Fibroblast of skin of abdomen (primary cell): Measurements from ENCODE around the gene RNF10.
"Not testable (repeated sequence)": the region's sequence is repeated elsewhere in the genome, so short reads cannot be mapped to it uniquely, and the experiment has no call there.

Experiments
- DNase-seq: peaks from one replicate; pipeline ENCODE4 v3.0.0-alpha.2; 2013

RNF10 gene

GRCh38 chr12:120528861-120529525 is 5.2 kb upstream of the RNF10 start, which contains the start of gene COQ5:
TSS of gene COQ5 (minus strand) at chr12:120529158. CDS start at chr12:120529141, 17 bp downstream.
- peak; percentile 87 for DNase-seq

- DNase-seq = peak; percentile 61
Measured at GRCh38 chr12:120529641-120530417, 4.3 kb upstream of the RNF10 start.

- not testable (repeated sequence) for DNase-seq
Measured at GRCh38 chr12:120530418-120530761, 3.8 kb upstream of the RNF10 start.

- no peak for DNase-seq
Measured at GRCh38 chr12:120532701-120533238, 1.4 kb upstream of the RNF10 start.

- DNase-seq = peak; percentile 67
Measured at GRCh38 chr12:120534703-120535655, 823 bp downstream of the RNF10 start.

GRCh38 chr12:120536064-120536791 is 2.1 kb downstream of the RNF10 start:
- no peak for DNase-seq

GRCh38 chr12:120537856-120538220 is 3.7 kb downstream of the RNF10 start:
- DNase-seq = no peak

- DNase-seq = peak; percentile 50
Measured at GRCh38 chr12:120538281-120539156, 4.4 kb downstream of the RNF10 start.

GRCh38 chr12:120539303-120539702 is 5.1 kb downstream of the RNF10 start:
- peak; percentile 34 for DNase-seq

GRCh38 chr12:120540445-120540844 is 6.3 kb downstream of the RNF10 start:
- DNase-seq = no peak

- DNase-seq = no peak
Measured at GRCh38 chr12:120542166-120542565, 8.0 kb downstream of the RNF10 start.

GRCh38 chr12:120544691-120545090 is 10.5 kb downstream of the RNF10 start:
- no peak for DNase-seq

- no peak for DNase-seq
Measured at GRCh38 chr12:120546050-120546386, 11.9 kb downstream of the RNF10 start.

GRCh38 chr12:120554678-120555077 is 20.5 kb downstream of the RNF10 start:
- no peak for DNase-seq

GRCh38 chr12:120557589-120557988 is 23.4 kb downstream of the RNF10 start:
- DNase-seq = no peak

GRCh38 chr12:120562906-120563305 is 28.8 kb downstream of the RNF10 start:
- no peak for DNase-seq

GRCh38 chr12:120563495-120563894 is 29.3 kb downstream of the RNF10 start:
- DNase-seq = no peak

- DNase-seq = no peak
Measured at GRCh38 chr12:120571299-120571698, 37.1 kb downstream of the RNF10 start.

GRCh38 chr12:120573560-120573959 is 39.4 kb downstream of the RNF10 start:
- no peak for DNase-seq

GRCh38 chr12:120574106-120574505 is 40.0 kb downstream of the RNF10 start:
- DNase-seq = no peak

- DNase-seq = no peak
Measured at GRCh38 chr12:120579179-120579578, 45.0 kb downstream of the RNF10 start.
